Measurements from ENCODE around the gene HOXA9.

DNA sequence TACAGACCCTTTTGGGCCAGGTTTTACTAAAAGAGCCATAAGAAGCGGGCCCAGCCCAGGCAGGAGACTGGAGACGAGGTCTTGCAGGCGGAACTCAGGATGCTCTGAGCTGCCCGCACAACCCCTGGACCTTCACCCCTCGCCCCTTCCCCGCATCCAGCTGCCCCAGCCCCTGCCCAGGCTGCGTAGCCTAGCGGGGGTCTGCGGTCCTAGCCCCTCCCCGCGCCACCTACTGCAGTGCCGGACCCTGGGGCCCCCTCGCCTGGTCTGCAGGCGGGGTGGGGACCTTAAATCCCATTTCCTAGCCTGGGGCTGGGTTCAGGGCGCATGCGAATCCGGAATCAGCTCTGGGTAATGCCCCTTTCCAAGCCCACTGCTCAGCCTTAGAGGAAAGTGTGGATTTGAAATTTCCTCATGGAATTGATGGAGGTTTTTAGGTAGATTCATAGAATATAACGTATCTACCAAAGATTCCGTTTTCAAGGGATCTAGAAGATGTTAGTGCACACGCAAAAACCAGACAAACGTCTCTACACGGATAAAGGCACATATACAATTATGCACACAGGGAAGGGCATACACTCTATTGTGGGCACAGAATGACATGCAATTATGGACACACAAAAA lies 12.4 kb downstream of the HOXA9 start:
- TF ChIP-seq POLR2A (IDR thresholded peaks at IDR 0.05; ENCODE audit: low read depth, low read length) (no peak), POLR2AphosphoS5 (IDR thresholded peaks at IDR 0.05; ENCODE audit: low read depth, low read length) (no peak)
